ENCODE measurements around the gene ZSCAN1. TPM values are rescaled to one million over a fixed set of nuclear protein-coding genes. Genes with fewer than 3 reads are reported as not detected.

Gene ZSCAN1
- total RNA-seq, 2 donors from 2014 or later = 2.2 to 5.2 TPM

- DNase-seq (ENCODE audit: low spot score) = peak; percentile 50
- Histone ChIP-seq H3K4me1 (replicated peaks) (no peaks in the 10 kb centered on the region), H3K27me3 (replicated peaks; ENCODE audit: insufficient read depth) (no peaks in the 10 kb centered on the region), H3K9me3 (no peaks in the 10 kb centered on the region), H3K4me3 (no peak overlapping the region), H3K36me3 (no peaks in the 10 kb centered on the region), H3K27ac (no peak overlapping the region)
- TF ChIP-seq, protein P1, sequence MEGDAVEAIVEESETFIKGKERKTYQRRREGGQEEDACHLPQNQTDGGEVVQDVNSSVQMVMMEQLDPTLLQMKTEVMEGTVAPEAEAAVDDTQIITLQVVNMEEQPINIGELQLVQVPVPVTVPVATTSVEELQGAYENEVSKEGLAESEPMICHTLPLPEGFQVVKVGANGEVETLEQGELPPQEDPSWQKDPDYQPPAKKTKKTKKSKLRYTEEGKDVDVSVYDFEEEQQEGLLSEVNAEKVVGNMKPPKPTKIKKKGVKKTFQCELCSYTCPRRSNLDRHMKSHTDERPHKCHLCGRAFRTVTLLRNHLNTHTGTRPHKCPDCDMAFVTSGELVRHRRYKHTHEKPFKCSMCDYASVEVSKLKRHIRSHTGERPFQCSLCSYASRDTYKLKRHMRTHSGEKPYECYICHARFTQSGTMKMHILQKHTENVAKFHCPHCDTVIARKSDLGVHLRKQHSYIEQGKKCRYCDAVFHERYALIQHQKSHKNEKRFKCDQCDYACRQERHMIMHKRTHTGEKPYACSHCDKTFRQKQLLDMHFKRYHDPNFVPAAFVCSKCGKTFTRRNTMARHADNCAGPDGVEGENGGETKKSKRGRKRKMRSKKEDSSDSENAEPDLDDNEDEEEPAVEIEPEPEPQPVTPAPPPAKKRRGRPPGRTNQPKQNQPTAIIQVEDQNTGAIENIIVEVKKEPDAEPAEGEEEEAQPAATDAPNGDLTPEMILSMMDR (IDR thresholded peaks at IDR 0.05) = peak; percentile 40 to 63 (median 60)
- TF ChIP-seq POLR2A (IDR thresholded peaks at IDR 0.05) (no peak), POLR2AphosphoS5 (IDR thresholded peaks at IDR 0.05) (peak; percentile 56)
- intact Hi-C loops (cut with DNase I) = loop anchor here (1.0 kb wide), 1 partner anchor 134 kb away; no protein-coding TSS in a partner anchor
- 52% methylated on average over 30 of the region's 30 CpGs for WGBS
Observed at GRCh38 chr19:58021541-58022282, 12.1 kb upstream of the ZSCAN1 start.

GRCh38 chr19:58022283-58022660 lies 11.6 kb upstream of the ZSCAN1 start:
- WGBS = 60% methylated on average over 4 of the region's 4 CpGs
- Histone ChIP-seq H3K27ac (no peak overlapping the region), H3K4me1 (replicated peaks) (no peaks in the 10 kb centered on the region), H3K27me3 (replicated peaks; ENCODE audit: insufficient read depth) (no peaks in the 10 kb centered on the region), H3K36me3 (no peaks in the 10 kb centered on the region), H3K9me3 (no peaks in the 10 kb centered on the region), H3K4me3 (no peak overlapping the region)
- intact Hi-C loops (cut with DNase I) = no loop called here
- TF ChIP-seq POLR2AphosphoS5 (IDR thresholded peaks at IDR 0.05) (no peak), POLR2A (IDR thresholded peaks at IDR 0.05) (no peak)
- TF ChIP-seq, protein P1 (IDR thresholded peaks at IDR 0.05) = no peak
- no peak for DNase-seq (ENCODE audit: low spot score)

GRCh38 chr19:58024661-58025060 lies 9.2 kb upstream of the ZSCAN1 start:
- Histone ChIP-seq H3K27ac (no peak overlapping the region), H3K36me3 (no peaks in the 10 kb centered on the region), H3K4me1 (replicated peaks) (no peaks in the 10 kb centered on the region), H3K27me3 (replicated peaks; ENCODE audit: insufficient read depth) (no peaks in the 10 kb centered on the region), H3K9me3 (no peaks in the 10 kb centered on the region), H3K4me3 (no peak overlapping the region)
- TF ChIP-seq, protein P1 (IDR thresholded peaks at IDR 0.05) = no peak
- TF ChIP-seq POLR2AphosphoS5 (IDR thresholded peaks at IDR 0.05) (no peak), POLR2A (IDR thresholded peaks at IDR 0.05) (no peak)
- 93% methylated on average over 12 of the region's 12 CpGs for WGBS
- intact Hi-C loops (cut with DNase I) = no loop called here
- DNase-seq (ENCODE audit: low spot score) = no peak

- DNase-seq (ENCODE audit: low spot score) = no peak
- Histone ChIP-seq H3K27me3 (replicated peaks; ENCODE audit: insufficient read depth) (no peaks in the 10 kb centered on the region), H3K27ac (no peak overlapping the region), H3K4me3 (peak overlapping the region; percentile 37 to 54), H3K36me3 (no peaks in the 10 kb centered on the region), H3K4me1 (replicated peaks) (no peaks in the 10 kb centered on the region), H3K9me3 (no peaks in the 10 kb centered on the region)
- intact Hi-C loops (cut with DNase I) = no loop called here
- WGBS = 5% methylated on average over 20 of the region's 20 CpGs
- TF ChIP-seq POLR2A (IDR thresholded peaks at IDR 0.05) (no peak), POLR2AphosphoS5 (IDR thresholded peaks at IDR 0.05) (no peak)
- TF ChIP-seq, protein P1 (IDR thresholded peaks at IDR 0.05) = no peak
Observed at GRCh38 chr19:58034477-58034793, 610 bp downstream of the ZSCAN1 start.

GRCh38 chr19:58035863-58036262 lies 2.0 kb downstream of the ZSCAN1 start:
- H3K27me3 ChIP-seq (replicated peaks; ENCODE audit: insufficient read depth) = no peaks in the 10 kb centered on the region
- WGBS = 71% methylated on average over 8 of the region's 8 CpGs
- no peak overlapping the region for H3K27ac ChIP-seq
- intact Hi-C loops (cut with DNase I) = no loop called here
- no peaks in the 10 kb centered on the region for H3K9me3 ChIP-seq
- H3K4me1 ChIP-seq (replicated peaks) = no peaks in the 10 kb centered on the region
- TF ChIP-seq POLR2A (IDR thresholded peaks at IDR 0.05) (no peak), POLR2AphosphoS5 (IDR thresholded peaks at IDR 0.05) (no peak)
- TF ChIP-seq, protein P1 (IDR thresholded peaks at IDR 0.05) = no peak
- no peak overlapping the region for H3K4me3 ChIP-seq
- no peaks in the 10 kb centered on the region for H3K36me3 ChIP-seq
- DNase-seq (ENCODE audit: low spot score) = no peak
